HS-5 (cell line): Measurements from ENCODE around the gene C3orf22.

ENCODE experiments used
- DNase-seq: peaks from one replicate; pipeline ENCODE4 v3.0.0-alpha.2; 2012; ENCODE audit warnings: low read depth

Gene C3orf22

GRCh38 chr3:126556637-126557414, 1.9 kb downstream of the C3orf22 start:
- no peak for DNase-seq

- no peak for DNase-seq
Observed at GRCh38 chr3:126555795-126556636, 2.7 kb downstream of the C3orf22 start.

GRCh38 chr3:126554560-126555525, 3.9 kb downstream of the C3orf22 start:
- no peak for DNase-seq

GRCh38 chr3:126553284-126554084, 5.2 kb downstream of the C3orf22 start:
- DNase-seq, result no peak

- no peak for DNase-seq
Observed at GRCh38 chr3:126552688-126553283, 5.9 kb downstream of the C3orf22 start.

GRCh38 chr3:126551839-126552687, 6.7 kb downstream of the C3orf22 start:
- DNase-seq, result no peak

GRCh38 chr3:126551121-126551838, 7.5 kb downstream of the C3orf22 start:
- DNase-seq, result no peak

- no peak for DNase-seq
Observed at GRCh38 chr3:126550488-126551051, 8.2 kb downstream of the C3orf22 start.

- no peak for DNase-seq
Observed at GRCh38 chr3:126549861-126550487, 8.8 kb downstream of the C3orf22 start.

GRCh38 chr3:126548556-126549466, 9.9 kb downstream of the C3orf22 start:
- no peak for DNase-seq

GRCh38 chr3:126547721-126548120, 11.0 kb downstream of the C3orf22 start:
- no peak for DNase-seq

GRCh38 chr3:126546549-126547239, 12.0 kb downstream of the C3orf22 start:
- no peak for DNase-seq

- no peak for DNase-seq
Observed at GRCh38 chr3:126546013-126546412, 12.7 kb downstream of the C3orf22 start.

GRCh38 chr3:126545544-126545943, 13.2 kb downstream of the C3orf22 start:
- no peak for DNase-seq

GRCh38 chr3:126544596-126545281, 14.0 kb downstream of the C3orf22 start:
- DNase-seq, result no peak

- no peak for DNase-seq
Observed at GRCh38 chr3:126543457-126544061, 15.2 kb downstream of the C3orf22 start.
